GM12878 (cell line): Measurements from ENCODE around the gene IL1RAP.

Experiments
- BHLHE40 ChIP-seq, 2 experiments: fragments of 450-650 bp in 1 of 2; IDR thresholded peaks; 2 replicates each; pipeline ENCODE4 v1.6.1; 2011 to 2017; ENCODE audit warnings: low read depth in 2 of 2, borderline replicate concordance in 1 of 2, improper control_type of control experiment in 1 of 2, low read length in 1 of 2, mild to moderate bottlenecking in 1 of 2
- ESRRA ChIP-seq: IDR thresholded peaks from 2 replicates; pipeline ENCODE4 v1.6.1; 2012; ENCODE audit warnings: mild to moderate bottlenecking, low read length, improper control_type of control experiment
- IRF4 ChIP-seq: IDR thresholded peaks from 2 replicates; pipeline ENCODE4 v1.6.1; 2011; ENCODE audit warnings: low read depth, low read length
- POLR2A ChIP-seq: IDR thresholded peaks from 2 replicates; pipeline ENCODE4 v1.6.1; 2011; ENCODE audit warnings: low read depth, mild to moderate bottlenecking, low read length
- POLR2AphosphoS2 ChIP-seq: IDR thresholded peaks from 2 replicates; pipeline ENCODE4 v1.6.1; 2011; ENCODE audit warnings: low read depth, mild to moderate bottlenecking, low read length, improper control_type of control experiment, moderate library complexity
- POU2F2 ChIP-seq: IDR thresholded peaks from 3 replicates; pipeline ENCODE4 v1.6.1; 2011; ENCODE audit warnings: low read depth, mild to moderate bottlenecking, low read length, borderline replicate concordance
- TBL1XR1 ChIP-seq: IDR thresholded peaks from 2 replicates; pipeline ENCODE4 v1.6.1; 2012; ENCODE audit warnings: low read depth, low read length, improper control_type of control experiment
- TF ChIP-seq, protein P1 (sequence below), 3 experiments: IDR thresholded peaks in 2 of 3; conservative IDR thresholded peaks in 1 of 3; 2 replicates each; pipeline ENCODE4 v1.5.1; 2011; ENCODE audit warnings: low read depth in 3 of 3, low read length in 3 of 3, mild to moderate bottlenecking in 3 of 3, control low read depth in 2 of 3, moderate library complexity in 2 of 3, inconsistent platforms in 1 of 3, mixed read lengths in 1 of 3; ENCODE audit not compliant: control insufficient read depth in 2 of 3, insufficient read depth in 1 of 3; ENCODE audit errors: extremely low read depth in 1 of 3
- TF ChIP-seq, protein P2 (sequence below): IDR thresholded peaks from 2 replicates; pipeline ENCODE4 v1.6.1; 2011; ENCODE audit warnings: mild to moderate bottlenecking, low read depth, low read length, moderate library complexity; ENCODE audit not compliant: insufficient replicate concordance

DNA sequence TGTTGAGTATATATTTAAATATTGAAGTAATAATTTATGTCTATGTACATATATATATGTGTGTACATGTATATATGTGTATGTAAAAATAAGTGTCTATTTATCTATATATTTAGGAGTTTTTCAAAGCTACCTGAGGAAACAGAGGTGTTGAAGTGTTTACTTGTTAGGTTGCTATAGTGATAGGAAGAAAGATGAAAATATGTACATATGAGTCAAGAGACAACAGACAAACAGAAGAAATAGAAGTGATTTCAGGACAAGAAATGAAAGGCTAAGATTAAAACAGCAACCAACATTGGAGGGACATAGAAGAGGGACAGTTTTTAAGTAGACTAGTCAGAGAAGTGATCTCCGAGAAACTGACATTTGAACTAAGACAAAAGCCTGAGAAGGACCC lies 11.1 kb downstream of the IL1RAP start:
- TF ChIP-seq, protein P1, sequence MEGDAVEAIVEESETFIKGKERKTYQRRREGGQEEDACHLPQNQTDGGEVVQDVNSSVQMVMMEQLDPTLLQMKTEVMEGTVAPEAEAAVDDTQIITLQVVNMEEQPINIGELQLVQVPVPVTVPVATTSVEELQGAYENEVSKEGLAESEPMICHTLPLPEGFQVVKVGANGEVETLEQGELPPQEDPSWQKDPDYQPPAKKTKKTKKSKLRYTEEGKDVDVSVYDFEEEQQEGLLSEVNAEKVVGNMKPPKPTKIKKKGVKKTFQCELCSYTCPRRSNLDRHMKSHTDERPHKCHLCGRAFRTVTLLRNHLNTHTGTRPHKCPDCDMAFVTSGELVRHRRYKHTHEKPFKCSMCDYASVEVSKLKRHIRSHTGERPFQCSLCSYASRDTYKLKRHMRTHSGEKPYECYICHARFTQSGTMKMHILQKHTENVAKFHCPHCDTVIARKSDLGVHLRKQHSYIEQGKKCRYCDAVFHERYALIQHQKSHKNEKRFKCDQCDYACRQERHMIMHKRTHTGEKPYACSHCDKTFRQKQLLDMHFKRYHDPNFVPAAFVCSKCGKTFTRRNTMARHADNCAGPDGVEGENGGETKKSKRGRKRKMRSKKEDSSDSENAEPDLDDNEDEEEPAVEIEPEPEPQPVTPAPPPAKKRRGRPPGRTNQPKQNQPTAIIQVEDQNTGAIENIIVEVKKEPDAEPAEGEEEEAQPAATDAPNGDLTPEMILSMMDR (IDR thresholded peaks at IDR 0.05 in 2 of 3, conservative IDR thresholded peaks at IDR 0.05 in 1 of 3; ENCODE audit: control insufficient read depth in 2 of 3, extremely low read depth in 1 of 3, insufficient read depth in 1 of 3, low read depth in 3 of 3, low read length in 3 of 3), result no peak
- TF ChIP-seq BHLHE40 (IDR thresholded peaks at IDR 0.05; ENCODE audit: borderline replicate concordance in 1 of 2, low read depth in 2 of 2, low read length in 1 of 2), result no peak
- no peak for TF ChIP-seq POU2F2
- TF ChIP-seq POLR2A, result no peak
- no peak for TF ChIP-seq POLR2AphosphoS2
- TF ChIP-seq TBL1XR1, result no peak
- TF ChIP-seq IRF4, result no peak
- TF ChIP-seq, protein P2, sequence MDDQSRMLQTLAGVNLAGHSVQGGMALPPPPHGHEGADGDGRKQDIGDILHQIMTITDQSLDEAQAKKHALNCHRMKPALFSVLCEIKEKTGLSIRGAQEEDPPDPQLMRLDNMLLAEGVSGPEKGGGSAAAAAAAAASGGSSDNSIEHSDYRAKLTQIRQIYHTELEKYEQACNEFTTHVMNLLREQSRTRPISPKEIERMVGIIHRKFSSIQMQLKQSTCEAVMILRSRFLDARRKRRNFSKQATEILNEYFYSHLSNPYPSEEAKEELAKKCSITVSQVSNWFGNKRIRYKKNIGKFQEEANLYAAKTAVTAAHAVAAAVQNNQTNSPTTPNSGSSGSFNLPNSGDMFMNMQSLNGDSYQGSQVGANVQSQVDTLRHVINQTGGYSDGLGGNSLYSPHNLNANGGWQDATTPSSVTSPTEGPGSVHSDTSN, result no peak
- no peak for TF ChIP-seq ESRRA
